Caco-2 (cell line): ENCODE results near the gene FAM240B. TPM values are rescaled to one million over a fixed set of nuclear protein-coding genes. Genes with fewer than 3 reads are reported as not detected.

Experiments used
- BruUV-seq: library from RNA; stranded (reverse); fragments of 400-500 nt; replicated peaks from 2 replicates; lab custom pipeline; 2021; lab: Mats Ljungman, UMichigan
- CTCF ChIA-PET: fragments of 300-600 bp; sonication (Branson Sonifier 250); formaldehyde crosslinking; loops from one replicate; lab custom pipeline; 2022; ENCODE audit warnings: antibody characterized with exemption; lab: Charles Lee
- POLR2A ChIA-PET: fragments of 300-600 bp; sonication (Branson Sonifier 250); formaldehyde crosslinking; loops from one replicate; lab custom pipeline; 2022; ENCODE audit warnings: antibody characterized with exemption; lab: Charles Lee
- DNase-seq, 2 experiments: peaks; one replicate each; pipeline versions ENCODE4 v3.0.0 to v3.0.0-alpha.2; 2020 to 2022
- H3K27me3 ChIP-seq: replicated peaks from 2 replicates; pipeline ENCODE4 v1.6.0; 2011; ENCODE audit warnings: low read length; ENCODE audit not compliant: control insufficient read depth, insufficient read depth
- H3K36me3 ChIP-seq: 2 replicates; pipeline ENCODE4 v1.5.1; 2011; ENCODE audit warnings: low read length; ENCODE audit not compliant: control insufficient read depth, insufficient read depth
- H3K4me1 ChIP-seq: fragments of 250-450 bp; sonication (Bioruptor Pico); 2 replicates; pipeline ENCODE4 v1.5.1; 2020; ENCODE audit warnings: mild to moderate bottlenecking
- H3K4me3 ChIP-seq: 2 replicates; pipeline ENCODE4 v1.5.1; 2011; ENCODE audit warnings: low read depth, mild to moderate bottlenecking, control low read depth, low read length
- H3K9me3 ChIP-seq: fragments of 250-450 bp; sonication (Bioruptor Pico); 2 replicates; pipeline ENCODE4 v1.5.1; 2020; ENCODE audit warnings: mild to moderate bottlenecking, moderate library complexity
- H3K27ac Mint-ChIP-seq: one replicate; pipeline ENCODE4 v1.8.0; 2022; ENCODE audit warnings: mixed read lengths; ENCODE audit not compliant: unreplicated experiment
- H3K27me3 Mint-ChIP-seq: one replicate; pipeline ENCODE4 v1.8.0; 2022; ENCODE audit warnings: mixed read lengths; ENCODE audit not compliant: insufficient read depth, unreplicated experiment
- H3K36me3 Mint-ChIP-seq: one replicate; pipeline ENCODE4 v1.8.0; 2022; ENCODE audit warnings: mild to moderate bottlenecking, mixed read lengths; ENCODE audit not compliant: insufficient read depth, unreplicated experiment
- H3K4me1 Mint-ChIP-seq: one replicate; pipeline ENCODE4 v1.8.0; 2022; ENCODE audit warnings: low read depth, mixed read lengths; ENCODE audit not compliant: unreplicated experiment
- H3K4me3 Mint-ChIP-seq: one replicate; pipeline ENCODE4 v1.8.0; 2022; ENCODE audit warnings: mild to moderate bottlenecking, moderate library complexity, mixed read lengths; ENCODE audit not compliant: unreplicated experiment
- H3K9me3 Mint-ChIP-seq: one replicate; pipeline ENCODE4 v1.8.0; 2022; ENCODE audit warnings: mixed read lengths; ENCODE audit not compliant: unreplicated experiment
- CTCF ChIP-seq, 2 experiments: fragments of 200-600 bp in 1 of 2; IDR thresholded peaks; 1 replicate in 1 of 2; 2 replicates in 1 of 2; pipeline versions ENCODE4 v1.5.1 to v1.8.0; 2011 to 2022; ENCODE audit warnings: antibody characterized with exemption in 1 of 2, control low read depth in 1 of 2, inconsistent platforms in 1 of 2, low read depth in 1 of 2, low read length in 1 of 2, mild to moderate bottlenecking in 1 of 2, moderate library complexity in 1 of 2; ENCODE audit not compliant: insufficient read depth in 1 of 2, severe bottlenecking in 1 of 2, unreplicated experiment in 1 of 2
- intact Hi-C: fragments of 100-400 bp; cut with micrococcal nuclease; formaldehyde crosslinking; loops from one replicate; pipeline ENCODE4 v1.10.0; 2022; ENCODE audit not compliant: unreplicated experiment
- total RNA-seq: library from RNA; stranded (reverse); gene quantifications from 2 replicates; pipeline ENCODE4 v1.2.3, GENCODE V29; 2022

Gene FAM240B
- total RNA-seq, 1 experiment from 2014 or later, result not detected

- Histone ChIP-seq H3K4me3 (no peak overlapping the region), H3K36me3 (no peaks in the 10 kb centered on the region), H3K9me3 (no peaks in the 10 kb centered on the region), H3K4me1 (no peaks in the 10 kb centered on the region), H3K27me3 (0 out of 2 replicates have a peak, but pooled peaks cover 1% of the 10 kb centered on the region)
- Mint-ChIP-seq H3K27me3 (peaks cover 7% of the 10 kb centered on the region), H3K36me3 (no peaks in the 10 kb centered on the region), H3K4me3 (no peak overlapping the region), H3K27ac (no peak overlapping the region), H3K4me1 (no peaks in the 10 kb centered on the region), H3K9me3 (no peaks in the 10 kb centered on the region)
- CTCF ChIA-PET, result no interaction called here
- no TSS peak for BruUV-seq
- POLR2A ChIA-PET, result no interaction called here
- no peak for TF ChIP-seq CTCF (IDR thresholded peaks at IDR 0.05; ENCODE audit: insufficient read depth in 1 of 2, low read depth in 1 of 2, low read length in 1 of 2, severe bottlenecking in 1 of 2, unreplicated experiment in 1 of 2)
- no peak for DNase-seq
- intact Hi-C loops, result no loop called here
Observed at GRCh38 chr9:38706493-38706892, 13.4 kb downstream of the FAM240B start.

GRCh38 chr9:38705917-38706316, 14.0 kb downstream of the FAM240B start:
- H3K4me1 ChIP-seq, result no peaks in the 10 kb centered on the region
- BruUV-seq, result no TSS peak
- Mint-ChIP-seq H3K27ac (no peak overlapping the region), H3K4me1 (no peaks in the 10 kb centered on the region), H3K9me3 (no peaks in the 10 kb centered on the region), H3K36me3 (no peaks in the 10 kb centered on the region), H3K27me3 (peaks cover 7% of the 10 kb centered on the region), H3K4me3 (no peak overlapping the region)
- H3K4me3 ChIP-seq, result no peak overlapping the region
- 0 out of 2 replicates have a peak, but pooled peaks cover 1% of the 10 kb centered on the region for H3K27me3 ChIP-seq
- no peak for TF ChIP-seq CTCF (IDR thresholded peaks at IDR 0.05; ENCODE audit: insufficient read depth in 1 of 2, low read depth in 1 of 2, low read length in 1 of 2, severe bottlenecking in 1 of 2, unreplicated experiment in 1 of 2)
- ChIA-PET POLR2A (no interaction called here), CTCF (no interaction called here)
- intact Hi-C loops, result no loop called here
- no peak for DNase-seq
- no peaks in the 10 kb centered on the region for H3K36me3 ChIP-seq
- no peaks in the 10 kb centered on the region for H3K9me3 ChIP-seq

- no peak for TF ChIP-seq CTCF (IDR thresholded peaks at IDR 0.05; ENCODE audit: insufficient read depth in 1 of 2, low read depth in 1 of 2, low read length in 1 of 2, severe bottlenecking in 1 of 2, unreplicated experiment in 1 of 2)
- DNase-seq, result no peak
- H3K4me1 ChIP-seq, result no peaks in the 10 kb centered on the region
- no peak overlapping the region for H3K27ac Mint-ChIP-seq
- no peak overlapping the region for H3K4me3 Mint-ChIP-seq
- no peaks in the 10 kb centered on the region for H3K27me3 ChIP-seq
- H3K36me3 ChIP-seq, result no peaks in the 10 kb centered on the region
- POLR2A ChIA-PET, result no interaction called here
- no peaks in the 10 kb centered on the region for H3K9me3 ChIP-seq
- CTCF ChIA-PET, result no interaction called here
- H3K36me3 Mint-ChIP-seq, result no peaks in the 10 kb centered on the region
- H3K4me1 Mint-ChIP-seq, result no peaks in the 10 kb centered on the region
- intact Hi-C loops, result no loop called here
- peaks cover 8% of the 10 kb centered on the region for H3K27me3 Mint-ChIP-seq
- no peak overlapping the region for H3K4me3 ChIP-seq
- H3K9me3 Mint-ChIP-seq, result no peaks in the 10 kb centered on the region
- no TSS peak for BruUV-seq
Observed at GRCh38 chr9:38700695-38701094, 19.2 kb downstream of the FAM240B start.
